ENCODE results near the gene IHH. TPM values are rescaled to one million over a fixed set of nuclear protein-coding genes. Genes with fewer than 3 reads are reported as not detected.

IHH gene
- total RNA-seq, 4 donors from 2014 or later = 0.27 TPM; not detected in 3

DNA sequence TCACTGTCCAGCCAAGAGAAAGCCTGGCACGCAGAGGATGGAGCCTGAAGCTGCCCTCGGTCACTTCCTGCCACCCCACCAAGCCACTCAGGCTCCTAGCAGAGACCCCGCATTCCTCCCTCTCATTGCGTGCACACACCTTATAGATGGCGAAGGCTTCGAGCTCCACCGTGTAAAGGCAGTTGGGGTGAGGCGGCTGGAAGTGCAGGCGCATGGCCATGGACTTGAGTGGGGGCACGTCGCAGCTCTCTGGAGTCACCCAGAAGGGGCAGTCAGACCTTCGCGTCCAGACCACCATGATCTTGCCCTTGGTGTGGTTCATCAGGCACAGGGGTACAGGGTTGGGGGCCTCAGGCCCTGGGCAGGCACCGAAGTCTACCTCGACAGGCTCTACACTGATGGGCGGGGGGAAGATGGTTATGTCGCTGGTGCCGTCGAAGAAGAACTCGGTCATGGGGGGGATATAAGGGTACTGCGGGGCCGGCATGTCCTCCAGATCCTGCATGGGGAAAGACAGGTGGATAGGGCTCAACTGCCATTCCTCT, 33.1 kb downstream of the IHH start:
- DNase-seq (no peak), ATAC-seq (no peak)
- Histone ChIP-seq H3K36me3 (no peaks in the 10 kb centered on the region), H3K27me3 (peaks cover 0 to 12% (median 0%) of the 10 kb centered on the region in 3 donors), H3K9me3 (no peaks in the 10 kb centered on the region), H3K27ac (no peak overlapping the region), H3K4me3 (no peak overlapping the region), H3K4me1 (no peaks in the 10 kb centered on the region)
- in situ Hi-C loops (cut with MboI; ENCODE audit: low sequenced_read_pairs in 4 of 4) = loop anchor here in 2 of 4 donors (5.0 to 10.0 kb wide), 2 partner anchors 125 to 127 kb away; no protein-coding TSS in a partner anchor
- intact Hi-C loops (cut with DNase I; ENCODE audit: low total_unique reads) = no loop called here
- no peak for TF ChIP-seq POLR2A (IDR thresholded peaks at IDR 0.05)
- TF ChIP-seq, protein P1, sequence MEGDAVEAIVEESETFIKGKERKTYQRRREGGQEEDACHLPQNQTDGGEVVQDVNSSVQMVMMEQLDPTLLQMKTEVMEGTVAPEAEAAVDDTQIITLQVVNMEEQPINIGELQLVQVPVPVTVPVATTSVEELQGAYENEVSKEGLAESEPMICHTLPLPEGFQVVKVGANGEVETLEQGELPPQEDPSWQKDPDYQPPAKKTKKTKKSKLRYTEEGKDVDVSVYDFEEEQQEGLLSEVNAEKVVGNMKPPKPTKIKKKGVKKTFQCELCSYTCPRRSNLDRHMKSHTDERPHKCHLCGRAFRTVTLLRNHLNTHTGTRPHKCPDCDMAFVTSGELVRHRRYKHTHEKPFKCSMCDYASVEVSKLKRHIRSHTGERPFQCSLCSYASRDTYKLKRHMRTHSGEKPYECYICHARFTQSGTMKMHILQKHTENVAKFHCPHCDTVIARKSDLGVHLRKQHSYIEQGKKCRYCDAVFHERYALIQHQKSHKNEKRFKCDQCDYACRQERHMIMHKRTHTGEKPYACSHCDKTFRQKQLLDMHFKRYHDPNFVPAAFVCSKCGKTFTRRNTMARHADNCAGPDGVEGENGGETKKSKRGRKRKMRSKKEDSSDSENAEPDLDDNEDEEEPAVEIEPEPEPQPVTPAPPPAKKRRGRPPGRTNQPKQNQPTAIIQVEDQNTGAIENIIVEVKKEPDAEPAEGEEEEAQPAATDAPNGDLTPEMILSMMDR (IDR thresholded peaks at IDR 0.05 in 4 of 5, conservative IDR thresholded peaks at IDR 0.05 in 1 of 5) = no peak

DNA sequence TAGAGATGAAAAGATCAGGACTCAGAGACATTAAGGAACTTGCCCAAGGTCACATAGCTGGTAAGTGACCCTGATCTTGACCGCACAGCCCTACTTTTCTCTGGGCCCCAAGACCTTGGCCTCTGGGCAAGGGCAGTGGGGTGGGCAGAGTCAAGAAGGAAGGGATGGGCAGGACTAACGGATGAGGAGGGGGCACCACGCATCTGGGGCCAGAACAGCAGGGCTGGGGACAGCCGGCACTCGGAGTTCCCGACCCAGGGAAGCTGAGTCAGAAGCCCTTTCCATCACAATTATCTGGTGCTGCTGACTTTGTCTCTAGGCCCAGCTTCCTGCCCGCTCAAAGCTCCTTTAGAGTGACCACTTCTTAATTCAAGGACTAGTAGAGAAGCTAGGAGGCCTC, 33.8 kb downstream of the IHH start:
- H3K9me3 ChIP-seq = no peaks in the 10 kb centered on the region
- H3K4me1 ChIP-seq = no peaks in the 10 kb centered on the region
- H3K36me3 ChIP-seq = no peaks in the 10 kb centered on the region
- peaks cover 0 to 7% (median 0%) of the 10 kb centered on the region in 3 donors for H3K27me3 ChIP-seq
- TF ChIP-seq POLR2A (IDR thresholded peaks at IDR 0.05) = no peak
- TF ChIP-seq, protein P1 (IDR thresholded peaks at IDR 0.05 in 4 of 5, conservative IDR thresholded peaks at IDR 0.05 in 1 of 5) = no peak
- in situ Hi-C loops (cut with MboI; ENCODE audit: low sequenced_read_pairs in 4 of 4) = loop anchor here in 2 of 4 donors (5.0 to 10.0 kb wide), 2 partner anchors 125 to 128 kb away; no protein-coding TSS in a partner anchor
- intact Hi-C loops (cut with DNase I; ENCODE audit: low total_unique reads) = no loop called here
- DNase-seq (no peak), ATAC-seq (no peak)
- H3K27ac ChIP-seq = no peak overlapping the region
- H3K4me3 ChIP-seq = no peak overlapping the region

DNA sequence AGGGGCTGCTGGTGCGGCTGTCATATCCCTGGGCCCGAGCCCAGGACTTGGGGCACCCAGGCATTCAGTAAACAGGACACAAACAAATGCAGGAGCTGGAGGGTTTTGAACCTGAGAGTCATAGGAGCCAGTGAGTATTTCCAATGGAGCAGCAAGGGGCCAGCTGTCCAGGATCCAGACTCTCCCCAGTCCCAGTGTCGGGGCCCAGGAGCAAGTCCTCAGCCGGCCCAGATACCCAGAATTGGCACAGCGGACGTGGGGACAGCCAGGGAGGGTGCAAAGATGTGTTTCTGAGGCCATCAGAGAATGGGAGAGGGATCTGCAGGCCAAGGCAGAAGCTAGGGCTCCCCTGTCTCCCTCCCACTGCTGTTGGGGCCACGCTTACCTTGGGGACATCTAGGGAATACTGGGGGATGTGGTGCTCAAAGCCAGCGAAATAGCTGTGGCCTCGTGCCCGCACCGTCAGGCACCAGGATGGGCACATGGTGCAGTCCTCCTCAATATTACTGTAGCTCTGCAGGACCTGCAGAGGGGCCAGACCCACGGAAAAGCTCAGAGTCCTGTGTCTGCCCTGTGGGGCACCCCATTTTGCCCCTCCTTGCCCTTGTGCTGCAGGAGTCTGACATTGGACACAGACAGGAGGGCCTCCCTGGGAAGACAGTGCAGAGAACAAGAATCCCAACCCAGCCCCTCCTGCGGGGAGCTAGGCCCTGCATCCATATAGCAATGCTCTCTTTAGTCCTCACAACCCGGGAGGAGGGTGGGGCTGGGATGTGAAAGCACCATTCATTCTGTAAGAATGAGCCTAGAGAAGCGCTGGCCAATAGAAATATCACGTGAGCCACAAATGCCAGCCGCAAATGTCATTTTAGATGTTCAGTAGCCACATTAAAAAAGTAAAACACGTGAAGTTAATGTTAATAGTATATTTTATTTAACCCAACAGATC, 34.8 kb downstream of the IHH start:
- TF ChIP-seq, protein P1 (IDR thresholded peaks at IDR 0.05 in 4 of 5, conservative IDR thresholded peaks at IDR 0.05 in 1 of 5) = no peak
- no peak for TF ChIP-seq POLR2A (IDR thresholded peaks at IDR 0.05)
- H3K4me1 ChIP-seq = no peaks in the 10 kb centered on the region
- H3K27ac ChIP-seq = no peak overlapping the region
- no peaks in the 10 kb centered on the region for H3K9me3 ChIP-seq
- intact Hi-C loops (cut with DNase I; ENCODE audit: low total_unique reads) (no loop called here), in situ Hi-C loops (cut with MboI; ENCODE audit: low sequenced_read_pairs in 4 of 4) (loop anchor here in 2 of 4 donors (5.0 to 10.0 kb wide), 2 partner anchors 126 to 129 kb away; no protein-coding TSS in a partner anchor)
- no peak for ATAC-seq
- H3K27me3 ChIP-seq = peaks cover 0 to 5% (median 0%) of the 10 kb centered on the region in 3 donors
- H3K36me3 ChIP-seq = no peaks in the 10 kb centered on the region
- no peak for DNase-seq
- no peak overlapping the region for H3K4me3 ChIP-seq

DNA sequence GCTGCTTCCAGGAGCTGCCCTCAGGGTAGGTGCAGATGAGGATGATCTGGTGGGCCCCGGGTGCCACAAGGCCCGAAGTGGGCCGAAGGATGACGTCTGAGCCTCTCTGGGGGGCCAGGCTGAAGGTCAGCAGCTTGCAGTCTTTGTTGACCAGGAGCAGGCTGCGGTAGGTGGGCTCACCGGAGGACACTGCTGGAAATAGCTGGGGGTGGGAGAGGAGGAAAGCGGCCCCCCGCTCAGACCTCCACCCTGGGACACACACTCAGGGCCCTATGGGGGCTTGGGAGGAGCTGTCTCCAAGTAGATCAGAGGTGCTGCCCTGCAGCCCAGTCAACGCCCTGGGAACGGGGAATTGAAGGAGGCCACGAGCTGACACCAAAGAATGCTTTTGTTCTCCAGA, 36.7 kb downstream of the IHH start:
- no peaks in the 10 kb centered on the region for H3K4me1 ChIP-seq
- TF ChIP-seq, protein P1 (IDR thresholded peaks at IDR 0.05 in 4 of 5, conservative IDR thresholded peaks at IDR 0.05 in 1 of 5) = no peak
- TF ChIP-seq POLR2A (IDR thresholded peaks at IDR 0.05) = no peak
- intact Hi-C loops (cut with DNase I; ENCODE audit: low total_unique reads) = no loop called here
- in situ Hi-C loops (cut with MboI; ENCODE audit: low sequenced_read_pairs in 4 of 4) = loop anchor here in 1 of 4 donors (10.0 to 25.0 kb wide), 2 partner anchors 131 to 288 kb away; partner anchors contain the start of gene PTPRN
- no peak overlapping the region for H3K27ac ChIP-seq
- H3K9me3 ChIP-seq = no peaks in the 10 kb centered on the region
- DNase-seq (no peak), ATAC-seq (no peak)
- H3K36me3 ChIP-seq = no peaks in the 10 kb centered on the region
- H3K27me3 ChIP-seq = no peaks in the 10 kb centered on the region
- no peak overlapping the region for H3K4me3 ChIP-seq
